HG03066 (cell line): ENCODE measurements around the gene TMEM168.
A peak's percentile ranks its signal among the peaks of the same experiment; 100 is the strongest.
"Not testable (repeated sequence)": the region's sequence is repeated elsewhere in the genome, so short reads cannot be mapped to it uniquely, and the experiment has no call there.

ENCODE experiments used
- ATAC-seq: cut with Tn5 transposase; IDR thresholded peaks from one replicate; pipeline ENCODE4 v1.9.1; 2021; ENCODE audit warnings: low read depth; ENCODE audit not compliant: unreplicated experiment

TMEM168 gene

GRCh38 chr7:112789817-112790585, at the start of gene TMEM168:
Gene TMEM168, minus strand, starts transcription at chr7:112790393. Its CDS starts 5,568 bp downstream, at chr7:112784825.
- ATAC-seq, result peak; percentile 62

GRCh38 chr7:112835928-112836327, 45.7 kb upstream of the TMEM168 start:
- not testable (repeated sequence) for ATAC-seq

GRCh38 chr7:112833082-112833481, 42.9 kb upstream of the TMEM168 start:
- ATAC-seq, result no peak

GRCh38 chr7:112830769-112831168, 40.6 kb upstream of the TMEM168 start:
- ATAC-seq, result no peak

- no peak for ATAC-seq
These were observed 38.5 kb upstream of the TMEM168 start for GRCh38 chr7:112828696-112829095.

- no peak for ATAC-seq
These were observed 31.2 kb upstream of the TMEM168 start for GRCh38 chr7:112821345-112821744.

GRCh38 chr7:112819536-112819935, 29.3 kb upstream of the TMEM168 start:
- ATAC-seq, result no peak

GRCh38 chr7:112806156-112806555, 16.0 kb upstream of the TMEM168 start:
- ATAC-seq, result no peak

- no peak for ATAC-seq
These were observed 12.2 kb upstream of the TMEM168 start for GRCh38 chr7:112802406-112802805.

GRCh38 chr7:112800486-112800885, 10.3 kb upstream of the TMEM168 start:
- ATAC-seq, result no peak

- no peak for ATAC-seq
These were observed 9.4 kb upstream of the TMEM168 start for GRCh38 chr7:112799448-112800120.

GRCh38 chr7:112798274-112799159, 8.3 kb upstream of the TMEM168 start:
- ATAC-seq, result no peak

- not testable (repeated sequence) for ATAC-seq
These were observed 6.4 kb upstream of the TMEM168 start for GRCh38 chr7:112796552-112796951.

- no peak for ATAC-seq
These were observed 2.2 kb upstream of the TMEM168 start for GRCh38 chr7:112792441-112792840.

GRCh38 chr7:112791465-112792168, 1.4 kb upstream of the TMEM168 start:
- ATAC-seq, result no peak

- ATAC-seq, result peak; percentile 72
These were observed 402 bp upstream of the TMEM168 start for GRCh38 chr7:112790586-112791003.

- peak; percentile 3 for ATAC-seq
These were observed 758 bp downstream of the TMEM168 start for GRCh38 chr7:112789453-112789816.

GRCh38 chr7:112788778-112789343, 1.3 kb downstream of the TMEM168 start:
- ATAC-seq, result no peak

GRCh38 chr7:112784603-112785002, 5.6 kb downstream of the TMEM168 start:
- no peak for ATAC-seq

GRCh38 chr7:112782498-112782897, 7.7 kb downstream of the TMEM168 start:
- peak; percentile 86 for ATAC-seq
